GM18498 (cell line): ENCODE measurements around the gene C9orf50.

Experiments used
- ATAC-seq: cut with Tn5 transposase; IDR thresholded peaks from one replicate; pipeline ENCODE4 v1.9.1; 2021; ENCODE audit warnings: mild to moderate bottlenecking, moderate library complexity; ENCODE audit not compliant: unreplicated experiment

C9orf50 gene

GRCh38 chr9:129633207-129633606 is 12.3 kb upstream of the C9orf50 start:
- ATAC-seq = no peak

- ATAC-seq = no peak
Observed at GRCh38 chr9:129632460-129632859, 11.6 kb upstream of the C9orf50 start.

GRCh38 chr9:129631674-129632129 is 10.8 kb upstream of the C9orf50 start:
- ATAC-seq = no peak

- ATAC-seq = no peak
Observed at GRCh38 chr9:129630967-129631673, 10.2 kb upstream of the C9orf50 start.

- no peak for ATAC-seq
Observed at GRCh38 chr9:129629251-129629820, 8.4 kb upstream of the C9orf50 start.

GRCh38 chr9:129628709-129629108 is 7.8 kb upstream of the C9orf50 start:
- no peak for ATAC-seq

GRCh38 chr9:129627556-129628440 is 6.9 kb upstream of the C9orf50 start:
- no peak for ATAC-seq

GRCh38 chr9:129626625-129627284 is 5.9 kb upstream of the C9orf50 start:
- ATAC-seq = peak; percentile 24

- peak; percentile 79 for ATAC-seq
Observed at GRCh38 chr9:129626079-129626624, 5.3 kb upstream of the C9orf50 start, which contains the start of gene NTMT1. Gene NTMT1, plus strand, starts transcription at chr9:129626163. Its CDS starts 6,541 bp downstream, at chr9:129632704.

- ATAC-seq = no peak
Observed at GRCh38 chr9:129624947-129625346, 4.0 kb upstream of the C9orf50 start.

GRCh38 chr9:129624168-129624759 is 3.4 kb upstream of the C9orf50 start:
- ATAC-seq = no peak

GRCh38 chr9:129623331-129623730 is 2.4 kb upstream of the C9orf50 start:
- no peak for ATAC-seq

GRCh38 chr9:129619787-129620668 is 873 bp downstream of the C9orf50 start:
- no peak for ATAC-seq

GRCh38 chr9:129617167-129617566 is 3.7 kb downstream of the C9orf50 start:
- ATAC-seq = no peak

GRCh38 chr9:129615407-129616285 is 5.3 kb downstream of the C9orf50 start:
- no peak for ATAC-seq

- ATAC-seq = no peak
Observed at GRCh38 chr9:129614932-129615331, 6.0 kb downstream of the C9orf50 start.

GRCh38 chr9:129613520-129614175 is 7.3 kb downstream of the C9orf50 start:
- no peak for ATAC-seq
